Measurements from ENCODE around the gene PRAMEF4.
"Not testable (repeated sequence)": the region's sequence is repeated elsewhere in the genome, so short reads cannot be mapped to it uniquely, and the experiment has no call there.

The PRAMEF4 gene

DNA sequence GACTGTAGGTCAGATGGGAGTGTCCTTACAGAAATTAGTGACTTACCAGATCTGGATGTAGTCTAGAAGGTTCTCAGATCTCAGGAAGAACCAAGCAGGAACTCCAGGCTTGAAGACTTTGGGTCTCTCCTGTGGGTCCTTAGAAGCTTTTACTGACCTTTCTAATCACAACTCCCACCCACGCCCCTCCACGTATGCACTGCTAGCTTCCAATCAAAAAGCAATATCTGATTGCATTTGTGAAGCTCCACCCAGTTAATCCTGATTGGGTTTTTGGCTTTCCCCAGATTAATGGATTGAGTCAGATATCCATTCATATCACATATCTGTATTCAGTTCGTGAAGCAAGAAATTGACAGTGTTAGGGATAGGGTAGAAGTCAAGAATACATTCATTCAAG, at the start of gene PRAMEF4:
TSS of gene PRAMEF4 (minus strand) at position 101 of the 400 bp plus-strand sequence. CDS start 2,807 bp downstream, outside the sequence.
- DNase-seq, result not testable (repeated sequence)

DNA sequence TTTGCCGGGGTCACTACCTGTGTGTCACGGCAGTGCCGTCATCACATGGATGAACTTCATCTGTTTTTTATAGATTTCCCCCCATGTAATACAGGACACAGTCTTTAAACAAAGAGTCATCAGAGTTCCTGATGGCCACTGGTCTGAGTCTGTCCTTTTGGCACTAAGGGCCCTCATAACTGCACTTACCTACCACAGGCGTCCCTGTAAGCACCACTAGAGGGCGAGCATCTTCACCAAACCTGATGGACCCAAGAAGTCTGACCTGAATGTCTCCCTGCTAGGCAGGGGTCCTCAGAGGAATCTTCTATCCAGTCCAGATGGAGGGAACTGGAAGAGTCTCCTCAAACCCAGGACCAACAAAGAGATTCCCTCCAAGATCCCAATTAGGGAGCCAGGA, 38.4 kb upstream of the PRAMEF4 start:
- DNase-seq, result not testable (repeated sequence)

DNA sequence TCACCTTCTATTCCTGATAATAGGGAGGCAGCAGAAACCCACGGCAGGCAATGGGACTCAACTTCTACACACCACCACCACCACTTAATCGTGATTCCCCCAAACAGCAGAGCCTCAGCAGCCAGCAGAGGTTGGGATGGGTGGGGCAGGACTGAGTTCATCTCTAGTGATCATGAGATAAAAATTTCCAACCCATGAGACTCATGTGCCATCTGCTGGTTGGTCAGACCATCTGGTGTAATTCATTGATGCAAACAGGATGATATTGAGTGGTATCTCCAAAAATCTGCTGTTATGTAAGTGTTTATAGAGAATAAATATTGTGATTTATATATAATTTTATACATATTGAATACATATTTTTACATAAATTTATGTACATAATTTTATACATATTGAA, 35.7 kb upstream of the PRAMEF4 start:
- DNase-seq, result not testable (repeated sequence)

DNA sequence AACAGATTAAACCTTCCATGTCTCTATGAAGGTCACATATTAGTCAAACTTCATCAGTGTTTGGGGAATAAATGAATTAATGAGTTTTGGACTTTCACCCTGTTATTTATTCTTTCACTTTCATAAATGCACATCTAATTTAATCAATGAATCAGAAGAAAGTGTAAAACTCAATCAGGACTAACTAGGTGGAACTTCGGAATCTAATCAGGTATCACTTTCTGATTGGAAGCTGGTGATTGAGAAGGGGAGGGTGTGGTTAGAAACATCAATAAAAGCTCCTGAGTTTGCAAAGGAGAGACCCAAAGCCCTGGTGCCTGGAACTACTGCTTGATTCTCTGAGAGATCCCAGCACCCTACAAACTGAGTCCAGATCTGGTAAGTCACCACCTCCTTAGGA, 30.3 kb upstream of the PRAMEF4 start, which contains the start of gene PRAMEF7:
TSS of gene PRAMEF7 (plus strand) at position 301 of the 400 bp plus-strand sequence. CDS start 1,083 bp downstream, outside the sequence.
- not testable (repeated sequence) for DNase-seq

DNA sequence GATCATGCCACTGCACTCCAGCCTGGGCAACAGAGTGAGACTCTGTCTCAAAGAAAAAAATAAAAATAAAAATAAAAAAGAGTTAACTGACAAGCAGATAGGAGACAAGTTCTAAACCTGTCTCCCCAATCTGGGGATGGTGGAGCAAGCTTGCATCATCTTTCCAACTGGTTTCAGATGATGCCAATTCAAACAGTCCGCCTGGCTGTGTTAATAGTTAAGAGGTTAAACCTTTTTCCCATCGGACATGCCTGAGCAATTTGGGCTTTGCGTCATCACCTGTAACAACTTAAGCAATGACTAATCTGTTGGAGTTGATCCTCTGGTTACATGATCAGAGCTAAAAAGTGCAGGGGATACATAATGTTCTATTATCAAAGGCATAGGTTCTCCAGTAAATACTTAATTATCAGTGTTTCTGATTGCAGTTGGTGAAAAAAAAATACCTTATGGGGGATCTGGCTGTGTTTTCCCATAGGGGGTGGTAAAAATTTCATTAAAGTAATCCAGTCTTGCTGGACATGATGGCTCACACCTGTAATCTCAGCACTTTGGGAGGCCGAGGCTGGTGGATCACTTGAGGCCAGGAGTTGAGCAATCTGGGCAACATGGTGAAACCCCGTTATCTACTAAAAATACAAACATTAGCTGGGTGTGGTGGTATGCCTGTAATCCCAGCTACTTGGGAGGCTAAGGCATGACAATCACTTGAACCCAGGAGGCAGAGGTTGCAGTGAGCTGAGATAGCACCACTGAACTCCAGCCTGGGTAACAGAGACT, 18.0 kb upstream of the PRAMEF4 start:
- not testable (repeated sequence) for DNase-seq

DNA sequence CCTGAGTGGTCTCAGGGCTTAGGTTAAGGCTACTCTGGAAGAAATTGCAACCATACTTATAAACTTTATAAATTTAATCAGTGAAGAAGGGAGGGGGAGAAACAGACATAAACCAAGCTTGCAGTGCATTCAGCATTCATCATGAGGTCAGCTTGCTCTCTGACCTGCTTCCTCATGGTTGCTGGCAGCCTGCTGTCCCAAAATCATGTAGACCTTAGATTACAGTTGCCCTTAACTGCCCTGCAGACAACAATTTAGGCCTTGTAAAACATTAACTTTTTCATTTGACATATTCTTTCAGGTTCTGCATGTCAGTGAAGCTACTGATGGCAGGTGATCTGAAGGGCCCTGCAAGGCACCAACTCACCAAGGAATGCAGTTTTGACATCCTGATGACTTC, 13.2 kb upstream of the PRAMEF4 start:
- DNase-seq, result not testable (repeated sequence)

DNA sequence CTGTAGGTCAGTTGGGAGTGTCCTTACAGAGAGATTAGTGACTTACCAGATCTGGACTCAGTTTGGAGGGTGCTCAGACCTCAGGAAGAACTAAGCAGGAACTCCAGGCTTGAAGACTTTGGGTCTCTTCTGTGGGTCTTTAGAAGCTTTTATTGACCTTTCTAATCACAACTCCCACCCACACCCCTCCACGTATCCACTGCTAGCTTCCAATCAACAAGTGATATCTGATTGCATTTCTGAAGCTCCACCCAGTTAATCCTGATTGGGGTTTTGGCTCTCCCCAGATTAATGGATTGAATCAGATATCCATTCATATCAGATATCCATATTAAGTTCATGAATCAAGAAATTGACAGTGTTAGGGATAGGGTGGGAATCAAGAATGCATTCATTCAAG, 12.2 kb upstream of the PRAMEF4 start, which contains the start of gene PRAMEF10:
TSS of gene PRAMEF10 (minus strand) at position 101 of the 400 bp plus-strand sequence. CDS start 2,423 bp downstream, outside the sequence.
- DNase-seq, result not testable (repeated sequence)

DNA sequence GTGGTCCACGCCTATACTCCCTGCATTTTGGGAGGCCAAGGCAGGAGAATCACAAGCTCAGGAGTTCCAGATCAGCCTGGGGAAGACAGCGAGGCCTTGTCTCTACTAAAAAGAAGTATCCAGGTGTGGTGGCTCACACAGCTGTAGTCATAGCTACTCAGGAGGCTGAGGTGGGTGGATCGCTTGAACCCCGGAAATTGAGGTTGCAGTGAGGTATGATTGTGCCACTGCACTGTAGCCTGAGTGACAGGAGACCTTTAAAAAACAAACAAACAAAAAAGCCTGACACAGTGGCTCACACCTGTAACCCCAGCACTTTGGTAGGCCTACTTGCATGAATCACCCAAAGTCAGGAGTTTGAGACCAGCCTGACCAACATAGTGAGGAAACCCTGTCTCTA, 7.5 kb downstream of the PRAMEF4 start:
- not testable (repeated sequence) for DNase-seq

DNA sequence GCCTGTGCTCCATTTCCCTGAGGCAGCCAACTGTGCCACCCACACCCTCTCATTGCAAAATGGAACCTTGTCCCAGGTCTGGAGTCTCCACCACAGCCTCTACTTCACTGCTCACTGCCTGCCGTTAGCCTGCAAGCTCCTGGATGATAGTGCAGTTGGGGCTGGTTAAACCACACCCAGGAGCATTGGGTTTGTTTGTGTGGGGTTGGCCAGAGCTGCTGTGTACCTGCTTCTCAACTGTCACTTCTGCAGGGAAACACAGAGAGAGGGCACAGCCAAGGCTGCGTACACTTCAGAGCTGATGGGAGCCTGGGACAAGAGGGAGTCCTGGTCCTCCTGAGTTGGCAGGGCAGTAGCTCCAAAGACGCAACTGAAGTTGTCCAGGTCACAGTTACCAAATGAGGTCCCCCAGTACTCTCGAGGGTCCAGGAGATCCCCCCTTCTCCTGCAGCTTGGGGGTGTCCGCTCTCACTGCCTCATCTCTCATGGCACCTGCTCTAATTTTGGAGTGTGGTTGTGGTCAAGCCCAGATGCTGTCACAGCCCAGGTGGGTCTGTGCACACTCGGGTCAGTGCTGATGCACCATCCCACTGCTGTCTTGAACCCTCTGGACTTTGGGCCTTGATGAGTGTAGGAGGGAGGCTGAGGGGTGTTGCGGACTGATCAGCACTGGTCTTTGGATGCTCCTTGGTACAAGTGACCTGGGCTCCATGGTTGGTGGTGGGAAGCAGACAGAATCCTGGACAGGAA, 22.7 kb downstream of the PRAMEF4 start:
- DNase-seq, result not testable (repeated sequence)

DNA sequence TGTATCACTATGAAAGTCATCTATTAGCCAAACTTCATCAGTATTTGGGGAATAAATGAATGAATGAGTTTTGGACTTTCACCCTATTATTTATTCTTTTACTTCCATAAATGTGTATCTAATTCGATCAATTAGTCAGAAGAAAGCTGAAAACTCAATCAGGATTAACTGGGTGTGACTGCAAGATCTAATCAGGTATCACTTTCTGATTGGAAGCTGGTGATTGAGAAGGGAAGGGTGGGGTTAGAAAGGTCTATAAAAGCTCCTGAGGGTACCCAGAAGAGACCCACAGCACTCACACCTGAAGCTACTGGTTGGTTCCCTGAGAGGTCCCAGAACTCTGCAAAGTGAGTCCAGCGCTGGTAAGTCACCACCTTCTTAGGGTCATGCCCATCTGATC, 29.2 kb downstream of the PRAMEF4 start, which contains the start of gene PRAMEF2:
TSS of gene PRAMEF2 (plus strand) at position 301 of the 400 bp plus-strand sequence. CDS start 1,924 bp downstream, outside the sequence.
- not testable (repeated sequence) for DNase-seq

DNA sequence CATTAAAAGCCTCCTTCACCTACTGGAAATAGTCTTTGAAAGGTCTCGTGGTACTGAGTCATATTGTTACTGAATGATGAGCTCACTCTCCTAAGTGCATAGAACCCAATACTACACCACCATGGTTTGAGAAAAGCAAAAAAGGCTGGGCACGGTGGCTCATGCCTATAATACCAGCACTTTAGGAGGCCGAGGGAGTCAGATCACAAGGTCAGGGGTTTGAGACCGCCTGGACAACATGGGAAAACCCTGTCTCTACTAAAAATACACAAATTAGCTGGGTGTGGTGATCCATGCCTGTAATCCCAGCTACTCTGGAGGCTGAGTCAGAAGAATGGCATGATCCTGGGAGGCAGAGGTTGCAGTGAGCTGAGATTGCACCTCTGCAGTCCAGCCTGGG, 34.2 kb downstream of the PRAMEF4 start:
- no peak for DNase-seq

DNA sequence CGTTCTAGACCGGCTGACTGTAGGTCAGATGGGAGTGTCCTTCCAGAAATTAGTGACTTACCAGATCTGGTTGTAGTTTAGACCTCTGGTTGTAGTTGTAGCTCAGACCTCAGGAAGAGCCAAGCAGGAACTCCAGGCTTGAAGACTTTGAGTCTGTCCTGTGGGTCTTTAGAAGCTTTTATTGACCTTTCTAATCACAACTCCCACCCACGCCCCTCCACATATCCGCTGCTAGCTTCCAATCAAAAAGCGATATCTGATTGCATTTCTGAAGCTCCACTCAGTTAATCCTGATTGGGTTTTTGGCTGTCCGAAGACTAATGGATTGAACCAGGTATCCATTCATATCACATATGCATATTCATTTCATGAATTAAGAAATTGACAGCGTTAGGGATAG, 37.4 kb downstream of the PRAMEF4 start, which contains the start of gene HNRNPCL1:
TSS of gene HNRNPCL1 (minus strand) at position 101 of the 400 bp plus-strand sequence. CDS start 431 bp downstream, outside the sequence.
- DNase-seq, result not testable (repeated sequence)

DNA sequence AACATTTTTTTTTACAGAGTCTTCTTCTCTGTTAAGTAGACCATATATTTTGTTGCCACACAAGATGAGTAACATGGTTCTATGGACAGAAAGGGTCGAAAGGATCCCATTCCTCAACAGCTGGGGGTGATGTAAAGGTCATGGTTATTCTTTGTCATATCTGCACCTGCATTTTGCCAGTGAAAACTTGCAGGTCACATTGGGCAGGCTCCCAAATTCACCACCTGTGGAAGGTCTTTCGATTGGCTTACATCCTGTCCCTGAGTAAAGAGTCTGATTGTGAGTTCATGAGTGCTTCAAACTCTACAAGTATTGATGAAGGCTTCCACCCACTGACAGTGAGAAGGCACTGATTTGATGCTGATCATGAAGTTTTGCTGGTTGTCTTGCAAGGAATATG, 52.8 kb downstream of the PRAMEF4 start:
- DNase-seq, result not testable (repeated sequence)

DNA sequence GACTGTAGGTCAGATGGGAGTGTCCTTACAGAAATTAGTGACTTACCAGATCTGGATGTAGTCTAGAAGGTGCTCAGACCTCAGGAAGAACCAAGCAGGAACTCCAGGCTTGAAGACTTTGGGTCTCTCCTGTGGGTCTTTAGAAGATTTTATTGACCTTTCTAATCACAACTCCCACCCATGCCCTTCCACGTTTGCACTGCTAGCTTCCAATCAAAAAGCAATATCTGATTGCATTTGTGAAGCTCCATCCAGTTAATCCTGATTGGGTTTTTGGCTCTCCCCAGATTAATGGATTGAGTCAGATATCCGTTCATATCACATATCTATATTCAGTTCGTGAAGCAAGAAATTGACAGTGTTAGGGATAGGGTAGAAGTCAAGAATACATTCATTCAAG, 54.7 kb downstream of the PRAMEF4 start, which contains the start of gene PRAMEF11:
TSS of gene PRAMEF11 (minus strand) at position 101 of the 400 bp plus-strand sequence. CDS start 2,621 bp downstream, outside the sequence.
- not testable (repeated sequence) for DNase-seq
